ENCODE measurements around the gene RNF32.
A peak's percentile ranks its signal among the peaks of the same experiment; 100 is the strongest.
"Not testable (repeated sequence)": the region's sequence is repeated elsewhere in the genome, so short reads cannot be mapped to it uniquely, and the experiment has no call there.

Gene RNF32

DNA sequence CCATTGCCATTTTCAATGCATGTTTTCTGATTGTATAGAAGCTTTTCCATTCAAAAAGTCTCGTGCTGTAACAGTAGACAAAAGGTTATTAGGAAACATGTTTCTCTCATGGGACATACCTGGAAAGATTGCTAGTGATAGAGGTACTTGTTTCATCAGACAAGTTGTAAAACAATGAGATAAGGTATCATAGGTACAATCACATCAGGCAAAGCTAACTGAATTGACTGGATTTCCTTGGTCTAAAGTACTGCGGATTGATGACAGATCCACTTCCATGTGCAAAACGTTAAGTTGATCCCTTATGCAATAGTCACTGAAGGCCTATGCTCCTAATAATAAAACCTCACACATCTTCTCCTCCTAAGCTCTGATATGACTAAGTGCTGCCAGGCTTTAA, 6.5 kb upstream of the RNF32 start:
- no peak overlapping the region for H3K4me3 ChIP-seq (ENCODE audit: control insufficient read depth, low read depth, low read length)
- no peak for DNase-seq (ENCODE audit: low read depth)
- TF ChIP-seq, protein P1, sequence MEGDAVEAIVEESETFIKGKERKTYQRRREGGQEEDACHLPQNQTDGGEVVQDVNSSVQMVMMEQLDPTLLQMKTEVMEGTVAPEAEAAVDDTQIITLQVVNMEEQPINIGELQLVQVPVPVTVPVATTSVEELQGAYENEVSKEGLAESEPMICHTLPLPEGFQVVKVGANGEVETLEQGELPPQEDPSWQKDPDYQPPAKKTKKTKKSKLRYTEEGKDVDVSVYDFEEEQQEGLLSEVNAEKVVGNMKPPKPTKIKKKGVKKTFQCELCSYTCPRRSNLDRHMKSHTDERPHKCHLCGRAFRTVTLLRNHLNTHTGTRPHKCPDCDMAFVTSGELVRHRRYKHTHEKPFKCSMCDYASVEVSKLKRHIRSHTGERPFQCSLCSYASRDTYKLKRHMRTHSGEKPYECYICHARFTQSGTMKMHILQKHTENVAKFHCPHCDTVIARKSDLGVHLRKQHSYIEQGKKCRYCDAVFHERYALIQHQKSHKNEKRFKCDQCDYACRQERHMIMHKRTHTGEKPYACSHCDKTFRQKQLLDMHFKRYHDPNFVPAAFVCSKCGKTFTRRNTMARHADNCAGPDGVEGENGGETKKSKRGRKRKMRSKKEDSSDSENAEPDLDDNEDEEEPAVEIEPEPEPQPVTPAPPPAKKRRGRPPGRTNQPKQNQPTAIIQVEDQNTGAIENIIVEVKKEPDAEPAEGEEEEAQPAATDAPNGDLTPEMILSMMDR (conservative IDR thresholded peaks at IDR 0.05; ENCODE audit: control insufficient read depth, insufficient read depth, low read depth, low read length), result no peak

DNA sequence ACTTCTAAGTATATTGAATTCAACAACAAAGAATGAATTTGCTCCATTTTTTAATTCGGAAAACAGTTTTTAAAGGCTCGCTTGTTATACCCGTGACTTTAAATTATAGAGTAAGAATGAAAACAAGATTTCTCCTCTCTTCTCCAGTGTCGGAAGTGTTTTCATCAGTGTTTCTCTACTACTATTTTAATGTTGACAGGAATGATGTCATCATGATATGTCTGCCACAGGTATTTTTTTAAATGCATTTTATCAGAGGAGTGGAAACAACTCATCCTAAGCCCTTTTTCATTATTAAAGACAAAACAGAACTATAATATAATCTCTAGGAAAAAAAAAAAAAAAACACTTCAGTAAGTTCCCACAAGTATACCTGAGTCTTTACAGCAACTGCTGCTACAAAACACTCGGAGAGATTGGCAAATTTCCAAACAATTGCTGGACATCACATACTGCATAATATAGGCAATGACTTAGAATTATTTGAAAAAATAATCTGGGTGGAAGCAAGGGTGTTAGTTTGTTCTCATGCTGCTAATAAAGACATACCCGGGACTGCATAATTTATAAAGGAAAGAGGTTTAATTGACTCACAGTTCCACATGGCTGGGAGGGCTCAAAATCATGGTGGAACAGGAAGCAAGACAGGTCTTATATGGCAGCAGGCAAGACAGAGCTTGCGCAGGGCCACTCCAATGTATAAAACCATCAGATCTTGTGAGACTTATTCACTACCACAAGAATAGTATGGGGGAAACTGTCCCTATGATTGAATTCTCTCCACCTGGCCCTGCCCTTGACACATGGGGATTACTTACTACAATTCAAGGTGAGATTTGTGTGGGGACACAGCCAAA, 4.8 kb upstream of the RNF32 start:
- no peak overlapping the region for H3K4me3 ChIP-seq (ENCODE audit: control insufficient read depth, low read depth, low read length)
- DNase-seq (ENCODE audit: low read depth), result no peak
- TF ChIP-seq, protein P1 (conservative IDR thresholded peaks at IDR 0.05; ENCODE audit: control insufficient read depth, insufficient read depth, low read depth, low read length), result no peak

DNA sequence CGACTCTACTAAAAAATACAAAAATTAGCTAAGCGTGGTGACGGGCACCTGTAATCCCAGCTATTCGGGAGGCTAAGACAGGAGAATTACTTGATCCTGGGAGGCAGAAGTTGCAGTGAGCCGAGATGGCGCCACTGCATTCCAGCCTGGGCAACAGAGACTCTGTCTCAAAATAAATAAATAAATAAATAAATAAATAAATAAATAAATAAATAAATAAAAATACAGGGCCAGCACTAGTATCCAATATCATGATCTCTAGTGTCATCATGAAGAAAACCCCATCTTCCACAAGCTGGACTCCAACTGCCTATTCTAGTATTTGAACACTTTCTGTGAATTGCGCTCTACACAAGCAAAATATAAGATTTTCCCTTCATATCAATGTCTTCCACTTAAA, 3.5 kb upstream of the RNF32 start:
- not testable (repeated sequence) for H3K4me3 ChIP-seq (ENCODE audit: control insufficient read depth, low read depth, low read length); DNase-seq (ENCODE audit: low read depth)

DNA sequence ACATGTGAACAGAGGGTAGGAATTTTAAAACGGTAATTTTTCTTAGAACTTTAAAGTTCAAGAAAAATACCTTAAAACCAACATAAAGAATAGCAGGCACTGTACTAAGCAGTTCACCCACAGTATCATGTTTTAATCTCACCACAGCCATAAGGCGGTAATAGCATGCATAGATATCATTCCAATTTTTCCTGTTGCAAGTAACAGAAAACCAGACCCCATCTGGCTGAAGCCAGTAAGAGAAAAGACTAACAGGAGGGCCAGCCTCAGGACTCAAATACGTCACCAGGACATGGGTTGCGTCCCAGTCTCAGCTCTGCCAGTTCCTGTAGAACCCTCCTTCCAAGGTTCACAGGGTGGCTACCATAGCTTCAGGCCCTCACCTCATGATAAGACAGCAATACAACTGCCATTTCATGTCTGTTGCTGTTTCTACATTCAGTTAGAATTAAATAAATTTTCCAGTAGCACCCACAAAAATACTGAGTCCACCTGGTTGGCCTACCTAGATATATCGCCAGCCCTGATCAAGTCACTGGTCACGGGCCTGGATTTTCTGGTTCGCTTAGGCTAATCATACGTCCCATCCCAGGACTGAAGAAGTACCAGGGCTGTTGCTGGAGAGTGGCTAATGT, 2.0 kb upstream of the RNF32 start:
- no peak for DNase-seq (ENCODE audit: low read depth)
- TF ChIP-seq, protein P1 (conservative IDR thresholded peaks at IDR 0.05; ENCODE audit: control insufficient read depth, insufficient read depth, low read depth, low read length), result no peak
- no peak overlapping the region for H3K4me3 ChIP-seq (ENCODE audit: control insufficient read depth, low read depth, low read length)

DNA sequence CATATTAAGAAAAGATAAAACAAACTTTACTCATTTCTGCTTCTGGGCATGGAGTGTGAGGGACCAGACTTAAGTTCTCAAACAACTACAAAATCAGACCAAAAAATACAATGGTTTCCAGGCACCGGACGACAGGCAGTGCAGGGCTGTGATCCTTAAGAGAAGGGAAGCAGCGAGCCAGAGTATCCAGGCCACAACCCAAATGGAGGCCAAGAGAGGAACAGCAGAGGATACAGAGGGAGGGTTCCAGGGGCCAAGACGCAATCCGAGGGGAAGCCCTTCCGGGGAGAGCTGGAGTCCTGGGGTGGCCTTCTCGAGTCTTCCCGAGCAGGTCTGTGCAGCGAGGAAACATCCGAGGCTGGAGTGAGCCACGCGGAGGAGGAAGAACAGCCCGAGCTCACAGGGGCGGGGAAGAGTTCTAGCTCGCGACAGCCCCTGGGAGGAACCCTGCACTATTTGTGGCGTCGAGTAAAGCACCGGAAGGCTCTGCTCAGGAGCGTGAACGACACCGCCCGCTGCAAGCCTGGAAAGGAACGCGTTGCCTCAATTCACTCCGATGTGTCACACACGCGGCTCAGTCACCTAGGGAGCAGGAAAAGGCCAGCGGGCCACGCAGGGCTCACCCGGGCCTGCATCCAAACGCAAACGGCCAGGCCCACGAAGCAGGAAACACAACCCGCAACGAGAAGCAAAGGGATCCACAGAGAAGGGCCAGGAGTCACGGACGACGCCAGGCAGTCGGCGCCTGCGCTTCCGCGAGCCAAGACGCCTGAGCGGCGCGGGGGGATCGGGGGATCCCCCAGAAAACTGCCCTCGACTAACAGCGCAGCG, 933 bp upstream of the RNF32 start:
- peak overlapping the region; percentile 74 for H3K4me3 ChIP-seq (ENCODE audit: control insufficient read depth, low read depth, low read length)
- TF ChIP-seq, protein P1 (conservative IDR thresholded peaks at IDR 0.05; ENCODE audit: control insufficient read depth, insufficient read depth, low read depth, low read length), result no peak
- peak; percentile 5 for DNase-seq (ENCODE audit: low read depth)

DNA sequence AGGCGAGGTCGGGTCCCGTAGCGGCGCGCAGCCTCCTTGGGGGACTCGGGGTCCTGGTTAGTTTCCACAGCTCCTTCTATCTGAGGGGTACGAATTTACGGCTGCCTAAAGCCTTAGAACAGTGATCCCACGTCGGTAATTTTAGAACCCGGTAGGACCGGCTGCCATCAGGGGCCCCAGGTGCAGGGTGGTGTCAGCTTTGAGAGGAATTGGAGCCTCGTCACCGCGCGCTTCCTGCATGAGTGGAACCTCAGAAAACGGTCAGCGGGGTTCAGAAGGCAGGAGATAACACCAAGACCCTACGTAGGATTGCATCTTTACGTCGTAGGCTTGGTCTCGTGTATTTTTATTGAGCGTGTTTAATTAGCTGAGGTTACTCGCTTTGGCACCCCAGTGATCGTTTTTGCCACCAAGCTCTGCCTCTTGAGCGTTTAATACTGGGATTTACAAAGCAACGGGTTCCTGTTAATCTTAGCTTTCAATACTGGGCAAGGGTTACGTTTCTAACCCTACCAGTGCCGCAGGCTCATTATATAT, 443 bp downstream of the RNF32 start:
- TF ChIP-seq, protein P1 (conservative IDR thresholded peaks at IDR 0.05; ENCODE audit: control insufficient read depth, insufficient read depth, low read depth, low read length), result no peak
- peak; percentile 45 for DNase-seq (ENCODE audit: low read depth)
- H3K4me3 ChIP-seq (ENCODE audit: control insufficient read depth, low read depth, low read length), result peak overlapping the region; percentile 74

Data from fibroblast of mammary gland (primary cell).